Suprapubic skin (tissue), 4 donors: ENCODE results near the gene UBE2L5.

ENCODE experiments used
- CTCF ChIP-seq, 2 donors: fragments of 200-600 bp in 1 of 2; fragments of 450-650 bp in 1 of 2; sonication (generic) in 1 of 2; IDR thresholded peaks; one replicate each; pipeline ENCODE4 v1.5.1; 2016 to 2019; ENCODE audit warnings: antibody characterized with exemption in 2 of 2, mild to moderate bottlenecking in 1 of 2, moderate library complexity in 1 of 2
- POLR2A ChIP-seq, 2 donors: fragments of 450-650 bp; IDR thresholded peaks; one replicate each; pipeline ENCODE4 v1.6.1; 2017; ENCODE audit warnings: antibody characterized with exemption in 2 of 2, mild to moderate bottlenecking in 2 of 2, moderate library complexity in 2 of 2
- POLR2AphosphoS5 ChIP-seq, 3 donors: sonication (generic); formaldehyde crosslinking; IDR thresholded peaks; one replicate each; pipeline ENCODE4 v1.6.1; 2017; ENCODE audit warnings: antibody characterized with exemption in 3 of 3

GRCh38 chr13:30392681-30393045 is 29.6 kb upstream of the UBE2L5 start:
- no peak for TF ChIP-seq CTCF (IDR thresholded peaks at IDR 0.05)
- TF ChIP-seq POLR2AphosphoS5 (IDR thresholded peaks at IDR 0.05), result no peak
- no peak for TF ChIP-seq POLR2A (IDR thresholded peaks at IDR 0.05)
